Endothelial cell of umbilical vein (primary cell): Measurements from ENCODE around the gene MAP3K21. TPM values are rescaled to one million over a fixed set of nuclear protein-coding genes. Genes with fewer than 3 reads are reported as not detected.

Experiments
- BruUV-seq: library from RNA; stranded (reverse); fragments of 400-500 nt; replicated peaks from 2 replicates; lab custom pipeline; 2021; lab: Mats Ljungman, UMichigan
- CTCF ChIA-PET: fragments of 300-600, 350-600 bp; sonication (Branson Sonifier 250); formaldehyde crosslinking; loops from one replicate; lab custom pipeline; 2021; ENCODE audit warnings: antibody characterized with exemption, inconsistent platforms; lab: Charles Lee
- POLR2A ChIA-PET: fragments of 300-600, 350-600 bp; sonication (Branson Sonifier 250); formaldehyde crosslinking; loops from one replicate; lab custom pipeline; 2021; ENCODE audit warnings: antibody characterized with exemption, inconsistent platforms; lab: Charles Lee
- DNase-seq: peaks from one replicate; pipeline ENCODE4 v3.0.0-alpha.2; 2011; ENCODE audit warnings: low read depth, low spot score
- FAIRE-seq: peaks from 2 replicates; lab custom pipeline; 2011; peaks lifted over from hg19 to GRCh38; lab: Jason Lieb, UNC
- H2AFZ ChIP-seq: 2 replicates; pipeline ENCODE4 v1.6.0; 2012; ENCODE audit warnings: low read depth, low read length, control low read depth, inconsistent platforms
- H3K27ac ChIP-seq: 2 replicates; pipeline ENCODE4 v1.5.1; 2011; ENCODE audit warnings: low read depth, mild to moderate bottlenecking, control low read depth, low read length, moderate library complexity; ENCODE audit not compliant: insufficient read depth
- H3K27me3 ChIP-seq, 2 experiments: 2 replicates each; pipeline versions ENCODE4 v1.6.0 to v1.6.1; 2011; ENCODE audit warnings: low read length in 2 of 2, mixed read lengths in 1 of 2; ENCODE audit not compliant: control insufficient read depth in 2 of 2, insufficient read depth in 2 of 2
- H3K36me3 ChIP-seq, 2 experiments: 2 replicates in 1 of 2; 3 replicates in 1 of 2; pipeline ENCODE4 v1.5.1; 2011; ENCODE audit warnings: low read length in 2 of 2, mild to moderate bottlenecking in 1 of 2, moderate library complexity in 1 of 2; ENCODE audit not compliant: control insufficient read depth in 2 of 2, insufficient read depth in 2 of 2; ENCODE audit errors: extremely low read depth in 1 of 2
- H3K4me1 ChIP-seq: 3 replicates; pipeline ENCODE4 v1.5.1; 2011; ENCODE audit warnings: mild to moderate bottlenecking, low read length; ENCODE audit not compliant: control insufficient read depth, insufficient read depth; ENCODE audit errors: extremely low read depth
- H3K4me2 ChIP-seq: 2 replicates; pipeline ENCODE4 v1.6.1; 2011; ENCODE audit warnings: low read length, control low read depth, mixed read lengths; ENCODE audit not compliant: insufficient read depth
- H3K4me3 ChIP-seq, 3 experiments: fragments of 200-600 bp in 1 of 3; sonication (generic), shearing (Covaris generic) in 1 of 3; replicated peaks in 1 of 3; 2 replicates each; pipeline ENCODE4 v1.5.1; 2011 to 2016; ENCODE audit warnings: control low read depth in 3 of 3, low read length in 3 of 3, mild to moderate bottlenecking in 2 of 3, inconsistent platforms in 1 of 3, low read depth in 1 of 3, moderate library complexity in 1 of 3; ENCODE audit not compliant: insufficient read depth in 1 of 3
- H3K79me2 ChIP-seq: 2 replicates; pipeline ENCODE4 v1.6.0; 2012; ENCODE audit warnings: low read length, inconsistent platforms; ENCODE audit not compliant: control insufficient read depth, insufficient read depth
- H3K9ac ChIP-seq: replicated peaks from 2 replicates; pipeline ENCODE3; 2011; ENCODE audit warnings: low read length, control low read depth; ENCODE audit not compliant: insufficient read depth; ENCODE audit errors: extremely low read depth
- H3K9me1 ChIP-seq: replicated peaks from 3 replicates; pipeline ENCODE4 v1.6.0; 2011; ENCODE audit warnings: mild to moderate bottlenecking, low read length; ENCODE audit not compliant: control insufficient read depth, insufficient read depth; ENCODE audit errors: extremely low read depth
- H3K9me3 ChIP-seq: replicated peaks from 2 replicates; pipeline ENCODE4 v1.5.1; 2012; ENCODE audit warnings: low read length, inconsistent platforms; ENCODE audit not compliant: control insufficient read depth, insufficient read depth
- H4K20me1 ChIP-seq: replicated peaks from 2 replicates; pipeline ENCODE3; 2011; ENCODE audit warnings: mild to moderate bottlenecking, low read length; ENCODE audit not compliant: control insufficient read depth, insufficient read depth; ENCODE audit errors: extremely low read depth
- EZH2 ChIP-seq: IDR thresholded peaks from 2 replicates; pipeline ENCODE4 v1.6.1; 2012; ENCODE audit warnings: borderline replicate concordance, low read depth, mild to moderate bottlenecking, moderate library complexity, low read length, inconsistent platforms; ENCODE audit not compliant: severe bottlenecking
- FOS ChIP-seq: IDR thresholded peaks from 2 replicates; pipeline ENCODE4 v1.6.1; 2011; ENCODE audit warnings: mild to moderate bottlenecking, low read length, moderate library complexity, borderline replicate concordance; ENCODE audit not compliant: insufficient read depth
- GATA2 ChIP-seq: IDR thresholded peaks from 2 replicates; pipeline ENCODE4 v1.7.0; 2011; ENCODE audit warnings: low read depth, mild to moderate bottlenecking, moderate library complexity, mixed read lengths, low read length; ENCODE audit not compliant: insufficient read length, insufficient read depth
- JUN ChIP-seq: IDR thresholded peaks from 2 replicates; pipeline ENCODE4 v1.6.1; 2011; ENCODE audit warnings: borderline replicate concordance, low read depth; ENCODE audit not compliant: insufficient read length, insufficient read depth
- MYC ChIP-seq: IDR thresholded peaks from one replicate; pipeline ENCODE4 v1.6.1; 2011; ENCODE audit warnings: mild to moderate bottlenecking, low read depth, low read length
- POLR2A ChIP-seq: IDR thresholded peaks from 2 replicates; pipeline ENCODE4 v1.6.1; 2012; ENCODE audit warnings: low read depth, mild to moderate bottlenecking, control low read depth, low read length
- POLR2AphosphoS5 ChIP-seq: IDR thresholded peaks from 2 replicates; pipeline ENCODE4 v1.6.1; 2012; ENCODE audit warnings: low read depth, mild to moderate bottlenecking, control low read depth, low read length, moderate library complexity; ENCODE audit not compliant: insufficient read depth
- dilution Hi-C: fragments of 300-500 bp; cut with MboI; formaldehyde crosslinking; loops from one replicate; pipeline ENCODE4 v1.15.0; 2019; ENCODE audit warnings: low sequenced_read_pairs; ENCODE audit not compliant: extremely low pct_ligation_motif_present
- intact Hi-C: fragments of 100-400 bp; cut with micrococcal nuclease; formaldehyde crosslinking; loops from one replicate; pipeline ENCODE4 v1.10.0; 2022
- polyA plus RNA-seq, 4 experiments: library from polyadenylated mRNA; depleted of rRNA in 3 of 4; stranded (reverse) in 3 of 4; unstranded in 1 of 4; fragments of >200 nt; gene quantifications; 2 replicates each; pipeline versions ENCODE4 v1.2.1 to v1.2.3, GENCODE V29; 2011 to 2012; ENCODE audit warnings: missing spikeins in 1 of 4
- total RNA-seq: library from RNA; stranded (reverse); gene quantifications from 2 replicates; pipeline ENCODE4 v1.2.3, GENCODE V29; 2021
- TF ChIP-seq, protein P1 (sequence below), 2 donors: IDR thresholded peaks; 1 replicate in 1 of 2; 2 replicates in 1 of 2; pipeline ENCODE4 v1.5.1; 2011; ENCODE audit warnings: low read length in 2 of 2, mild to moderate bottlenecking in 2 of 2, moderate library complexity in 2 of 2, control low read depth in 1 of 2, inconsistent platforms in 1 of 2, low read depth in 1 of 2; ENCODE audit not compliant: insufficient read depth in 1 of 2; ENCODE audit errors: extremely low read depth in 1 of 2
- TF ChIP-seq, protein P2 (sequence below): IDR thresholded peaks from 2 replicates; pipeline ENCODE4 v1.6.1; 2011; ENCODE audit not compliant: insufficient read depth, insufficient read length

Gene MAP3K21
- total and polyA plus RNA-seq, 2 donors (not counting 3 experiments of a cell fraction or from before 2014, with no cell fraction given), result 0.65 to 0.95 TPM

- no peaks in the 10 kb centered on the region for H3K4me1 ChIP-seq
- FAIRE-seq (no peak), DNase-seq (no peak)
- no peak overlapping the region for H2AFZ ChIP-seq
- H3K27ac ChIP-seq, result no peak overlapping the region
- no peak overlapping the region for H3K4me2 ChIP-seq
- H3K9me3 ChIP-seq, result no peaks in the 10 kb centered on the region
- no peaks in the 10 kb centered on the region for H3K79me2 ChIP-seq
- H3K4me3 ChIP-seq, result no peak overlapping the region
- ChIA-PET POLR2A (no interaction called here), CTCF (no interaction called here)
- H3K9ac ChIP-seq, result no peak overlapping the region
- H4K20me1 ChIP-seq, result no peaks in the 10 kb centered on the region
- dilution Hi-C loops (no loop called here), intact Hi-C loops (no loop called here)
- TF ChIP-seq MYC, result no peak
- TF ChIP-seq EZH2, result no peak
- no peak for TF ChIP-seq FOS
- no peak for TF ChIP-seq GATA2
- no peaks in the 10 kb centered on the region for H3K36me3 ChIP-seq
- no peaks in the 10 kb centered on the region for H3K27me3 ChIP-seq
- BruUV-seq, result no TSS peak
- H3K9me1 ChIP-seq, result no peaks in the 10 kb centered on the region
Measured at GRCh38 chr1:233412812-233413211, 85.3 kb downstream of the MAP3K21 start.

DNA sequence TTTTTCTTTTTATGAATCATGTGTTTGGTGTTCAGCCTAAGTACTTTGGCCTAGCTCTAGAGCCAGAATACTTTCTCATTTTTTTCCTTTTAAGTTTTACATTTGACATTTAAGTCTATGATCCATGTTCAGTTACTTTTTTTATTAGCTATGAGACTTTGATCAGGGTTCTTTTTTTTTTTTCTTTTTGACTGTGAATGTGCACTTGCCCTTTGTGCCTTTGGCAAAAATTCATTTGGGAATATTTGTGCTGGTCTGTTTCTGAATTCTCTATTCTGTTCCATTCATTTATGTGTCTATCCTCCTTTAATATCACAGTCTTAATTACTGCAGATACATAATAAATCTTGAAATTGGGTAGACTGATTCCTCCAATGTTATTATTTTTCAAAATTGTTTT is 93.8 kb downstream of the MAP3K21 start:
- dilution Hi-C loops, result no loop called here
- DNase-seq, result no peak
- Histone ChIP-seq H3K79me2 (no peaks in the 10 kb centered on the region), H3K9me1 (no peaks in the 10 kb centered on the region), H3K27me3 (no peaks in the 10 kb centered on the region), H2AFZ (no peak overlapping the region), H3K36me3 (no peaks in the 10 kb centered on the region), H3K27ac (no peak overlapping the region), H3K9me3 (no peaks in the 10 kb centered on the region), H4K20me1 (no peaks in the 10 kb centered on the region), H3K4me3 (no peak overlapping the region), H3K4me2 (no peak overlapping the region), H3K9ac (no peak overlapping the region), H3K4me1 (no peaks in the 10 kb centered on the region)
- ChIA-PET POLR2A (no interaction called here), CTCF (no interaction called here)
- intact Hi-C loops, result no loop called here
- no peak for TF ChIP-seq MYC
- TF ChIP-seq JUN, result no peak
- TF ChIP-seq FOS, result no peak
- no peak for TF ChIP-seq POLR2A
- TF ChIP-seq, protein P1, sequence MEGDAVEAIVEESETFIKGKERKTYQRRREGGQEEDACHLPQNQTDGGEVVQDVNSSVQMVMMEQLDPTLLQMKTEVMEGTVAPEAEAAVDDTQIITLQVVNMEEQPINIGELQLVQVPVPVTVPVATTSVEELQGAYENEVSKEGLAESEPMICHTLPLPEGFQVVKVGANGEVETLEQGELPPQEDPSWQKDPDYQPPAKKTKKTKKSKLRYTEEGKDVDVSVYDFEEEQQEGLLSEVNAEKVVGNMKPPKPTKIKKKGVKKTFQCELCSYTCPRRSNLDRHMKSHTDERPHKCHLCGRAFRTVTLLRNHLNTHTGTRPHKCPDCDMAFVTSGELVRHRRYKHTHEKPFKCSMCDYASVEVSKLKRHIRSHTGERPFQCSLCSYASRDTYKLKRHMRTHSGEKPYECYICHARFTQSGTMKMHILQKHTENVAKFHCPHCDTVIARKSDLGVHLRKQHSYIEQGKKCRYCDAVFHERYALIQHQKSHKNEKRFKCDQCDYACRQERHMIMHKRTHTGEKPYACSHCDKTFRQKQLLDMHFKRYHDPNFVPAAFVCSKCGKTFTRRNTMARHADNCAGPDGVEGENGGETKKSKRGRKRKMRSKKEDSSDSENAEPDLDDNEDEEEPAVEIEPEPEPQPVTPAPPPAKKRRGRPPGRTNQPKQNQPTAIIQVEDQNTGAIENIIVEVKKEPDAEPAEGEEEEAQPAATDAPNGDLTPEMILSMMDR (IDR thresholded peaks at IDR 0.05; ENCODE audit: extremely low read depth in 1 of 2, insufficient read depth in 1 of 2, low read depth in 1 of 2, low read length in 2 of 2), result no peak
- no peak for TF ChIP-seq EZH2
- TF ChIP-seq GATA2, result no peak
- no peak for TF ChIP-seq POLR2AphosphoS5
- TF ChIP-seq, protein P2, sequence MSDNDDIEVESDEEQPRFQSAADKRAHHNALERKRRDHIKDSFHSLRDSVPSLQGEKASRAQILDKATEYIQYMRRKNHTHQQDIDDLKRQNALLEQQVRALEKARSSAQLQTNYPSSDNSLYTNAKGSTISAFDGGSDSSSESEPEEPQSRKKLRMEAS, result no peak
- no peak for FAIRE-seq
- no TSS peak for BruUV-seq
